CD4-positive, alpha-beta T cell treated with Interleukin-15 for 4 hours (primary cell): ENCODE results near the gene WAS.
"Not testable (repeated sequence)": the region's sequence is repeated elsewhere in the genome, so short reads cannot be mapped to it uniquely, and the experiment has no call there.

Experiments used
- DNase-seq: peaks from one replicate; pipeline ENCODE4 v3.0.0-alpha.2; 2020; ENCODE audit warnings: low spot score

WAS gene

GRCh38 chrX:48683411-48683982, at the start of gene WAS:
Gene WAS, plus strand, starts transcription at chrX:48683799. Its CDS starts 55 bp downstream, at chrX:48683854.
- peak; percentile 55 for DNase-seq

- no peak for DNase-seq
These were observed 47.3 kb upstream of the WAS start for GRCh38 chrX:48636301-48636700.

- DNase-seq = no peak
These were observed 46.8 kb upstream of the WAS start for GRCh38 chrX:48636776-48637175.

GRCh38 chrX:48645669-48646068, 37.9 kb upstream of the WAS start:
- DNase-seq = no peak

- DNase-seq = peak; percentile 57
These were observed 35.3 kb upstream of the WAS start for GRCh38 chrX:48648336-48648751.

GRCh38 chrX:48649102-48649501, 34.5 kb upstream of the WAS start:
- DNase-seq = no peak

- not testable (repeated sequence) for DNase-seq
These were observed 31.5 kb upstream of the WAS start for GRCh38 chrX:48652055-48652579.

GRCh38 chrX:48654746-48655145, 28.9 kb upstream of the WAS start:
- DNase-seq = not testable (repeated sequence)

- not testable (repeated sequence) for DNase-seq
These were observed 23.9 kb upstream of the WAS start for GRCh38 chrX:48659686-48660085.

GRCh38 chrX:48663241-48663640, 20.4 kb upstream of the WAS start:
- no peak for DNase-seq

- DNase-seq = no peak
These were observed 19.4 kb upstream of the WAS start for GRCh38 chrX:48664156-48664555.

- DNase-seq = no peak
These were observed 17.6 kb upstream of the WAS start for GRCh38 chrX:48665991-48666390.

GRCh38 chrX:48666649-48667048, 16.9 kb upstream of the WAS start:
- no peak for DNase-seq

GRCh38 chrX:48667509-48667908, 16.1 kb upstream of the WAS start:
- DNase-seq = no peak

- DNase-seq = not testable (repeated sequence)
These were observed 15.4 kb upstream of the WAS start for GRCh38 chrX:48668187-48668586.

- DNase-seq = peak; percentile 90
These were observed 7.3 kb upstream of the WAS start for GRCh38 chrX:48676106-48676892.

- DNase-seq = no peak
These were observed 6.7 kb upstream of the WAS start for GRCh38 chrX:48676893-48677270.

GRCh38 chrX:48677516-48677915, 6.1 kb upstream of the WAS start:
- DNase-seq = no peak

- not testable (repeated sequence) for DNase-seq
These were observed 3.1 kb upstream of the WAS start for GRCh38 chrX:48680467-48680866.

GRCh38 chrX:48680925-48681324, 2.7 kb upstream of the WAS start:
- not testable (repeated sequence) for DNase-seq

- DNase-seq = no peak
These were observed 1.9 kb upstream of the WAS start for GRCh38 chrX:48681539-48682183.

- DNase-seq = not testable (repeated sequence)
These were observed 804 bp upstream of the WAS start for GRCh38 chrX:48682795-48683194.

GRCh38 chrX:48684134-48684533, 535 bp downstream of the WAS start:
- DNase-seq = no peak
